Measurements from ENCODE around the gene CREB3L2.

CREB3L2 gene

DNA sequence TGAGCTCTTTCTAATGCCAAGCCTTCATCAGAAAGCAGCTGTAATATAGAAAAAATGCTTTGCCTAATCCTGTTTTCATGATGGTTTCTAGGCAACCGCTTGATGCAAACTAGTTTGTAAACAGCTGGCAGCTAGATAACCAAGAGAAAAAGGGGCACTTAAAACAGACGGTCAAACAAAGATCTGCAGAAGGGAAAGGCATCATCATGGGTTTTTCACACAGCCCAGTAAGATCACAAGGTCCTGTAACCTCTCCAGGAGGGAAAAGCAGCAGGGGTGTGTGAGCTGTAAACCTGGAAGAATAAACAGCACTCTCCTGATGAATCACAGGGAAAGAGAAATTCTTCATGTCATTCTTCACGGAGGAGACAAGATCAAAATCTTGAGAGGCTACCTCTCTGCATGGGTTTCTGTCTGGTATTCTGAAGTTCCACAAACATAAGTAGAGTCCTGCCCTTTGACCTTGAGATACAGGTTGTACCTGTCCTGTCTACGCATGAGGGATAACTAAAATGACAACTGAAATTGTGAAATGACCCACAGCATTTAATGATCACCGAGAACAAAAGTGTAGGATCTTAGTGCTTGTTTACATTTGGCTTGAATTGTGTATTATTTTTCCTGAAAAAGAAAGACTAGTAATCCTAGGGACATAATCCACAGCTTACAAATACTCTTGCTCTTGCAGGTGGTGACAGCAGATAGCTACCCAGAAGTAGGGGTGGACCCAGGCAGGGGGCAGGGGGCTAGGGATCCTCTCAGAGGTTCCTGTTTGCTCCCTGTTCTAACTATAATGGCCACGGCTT is 48.0 kb downstream of the CREB3L2 start:
- in situ Hi-C loops (cut with MboI; ENCODE audit: low sequenced_read_pairs): no loop called here

DNA sequence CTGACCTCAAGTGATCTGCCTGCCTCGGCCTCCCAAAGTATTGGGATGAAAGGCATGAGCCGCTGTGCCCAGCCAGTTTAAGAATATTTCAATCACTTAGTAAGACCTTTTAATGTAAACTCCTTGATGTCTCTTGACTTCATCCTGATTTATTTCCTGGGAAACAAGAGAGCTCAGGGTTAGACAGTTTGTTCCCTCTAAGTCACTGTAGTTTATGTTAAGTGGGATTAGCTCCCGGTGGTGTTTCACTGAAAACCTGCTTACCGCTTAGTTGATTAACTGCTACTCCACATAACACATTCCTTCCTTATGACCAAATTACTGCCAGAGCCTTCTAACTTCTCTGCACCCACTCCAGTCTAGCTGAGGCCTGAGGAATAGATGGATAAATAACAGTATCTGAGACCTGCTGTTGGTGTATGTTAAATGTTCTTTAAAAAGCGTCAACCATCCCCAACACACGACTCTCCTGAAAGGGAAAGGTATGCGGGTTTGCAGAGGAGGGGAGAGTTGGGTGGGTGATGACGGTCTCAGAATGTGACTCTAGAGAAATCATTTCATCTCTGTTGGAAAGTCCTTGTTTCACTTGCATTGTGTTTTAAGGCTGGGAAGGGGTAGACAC is 48.7 kb downstream of the CREB3L2 start:
- in situ Hi-C loops (cut with MboI; ENCODE audit: low sequenced_read_pairs): no loop called here

DNA sequence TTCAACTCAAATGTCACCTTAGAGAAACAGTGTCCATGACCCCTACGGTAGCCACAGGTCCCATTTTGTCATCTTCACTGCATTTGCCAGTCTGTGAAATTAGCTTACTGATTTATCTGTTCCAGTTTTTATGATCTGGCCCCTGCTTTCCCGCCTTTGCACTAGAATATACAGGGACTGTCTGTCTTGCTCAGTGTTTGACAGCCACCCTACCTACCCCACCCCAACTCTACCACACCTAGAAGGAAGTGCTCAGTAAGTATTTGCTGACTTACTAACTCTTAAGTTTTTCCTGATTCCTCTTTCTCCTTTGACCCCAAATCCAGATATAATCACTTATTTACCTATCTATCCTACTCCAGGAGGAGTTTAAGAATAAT is 49.5 kb downstream of the CREB3L2 start:
- in situ Hi-C loops (cut with MboI; ENCODE audit: low sequenced_read_pairs): no loop called here

DNA sequence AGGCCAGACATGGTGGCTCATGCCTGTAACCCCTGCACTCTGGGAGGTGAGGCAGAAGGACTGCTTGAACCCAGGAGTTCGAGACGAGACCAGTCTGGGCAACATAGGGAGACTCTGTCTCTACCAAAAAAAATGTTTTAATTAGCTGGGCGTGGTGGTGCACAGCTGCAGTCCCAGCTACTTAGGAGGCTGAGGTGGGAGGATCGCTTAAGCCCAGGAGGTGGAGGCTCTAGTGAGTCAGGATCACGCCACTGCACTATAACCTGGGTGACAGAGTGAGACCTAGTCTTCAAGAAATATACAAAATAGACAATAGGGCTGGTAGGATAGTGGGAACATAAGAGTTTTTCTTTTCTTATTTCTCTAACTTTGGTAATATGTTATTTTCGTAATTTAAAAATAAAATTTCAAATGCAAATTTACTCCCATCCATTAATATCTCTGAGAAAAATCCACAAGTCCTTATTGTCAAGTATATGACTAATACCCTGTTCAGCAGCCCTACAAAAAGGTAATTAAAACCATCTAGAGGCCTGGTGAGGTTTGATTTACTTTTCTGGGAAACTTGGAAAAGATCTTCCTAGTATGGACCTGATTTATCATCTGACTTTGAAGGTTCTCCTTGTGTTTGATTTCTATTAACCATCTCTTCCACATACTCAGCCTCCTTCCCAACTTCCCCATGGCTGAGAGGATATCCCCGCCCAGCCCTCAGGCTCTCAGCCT is 50.0 kb downstream of the CREB3L2 start:
- in situ Hi-C loops (cut with MboI; ENCODE audit: low sequenced_read_pairs): no loop called here

DNA sequence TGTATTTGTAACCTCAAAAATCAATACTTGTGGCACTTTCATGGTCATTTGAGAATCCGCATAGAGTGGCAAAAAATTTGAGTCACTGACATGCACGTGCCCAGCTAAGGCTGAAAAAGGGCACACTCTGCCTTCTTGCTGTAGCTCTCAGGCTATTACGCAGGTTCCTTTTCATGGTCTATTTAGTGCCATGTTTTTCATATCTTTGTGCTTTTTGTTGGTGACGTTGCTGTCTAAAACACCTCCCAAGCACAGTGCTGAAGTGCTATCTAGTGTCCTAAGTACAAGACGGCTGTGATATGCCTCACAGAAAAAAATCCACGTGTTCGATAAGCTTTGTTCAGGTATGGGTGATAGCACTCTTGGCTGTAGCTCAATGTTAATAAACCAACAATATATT is 50.9 kb downstream of the CREB3L2 start:
- in situ Hi-C loops (cut with MboI; ENCODE audit: low sequenced_read_pairs): no loop called here

DNA sequence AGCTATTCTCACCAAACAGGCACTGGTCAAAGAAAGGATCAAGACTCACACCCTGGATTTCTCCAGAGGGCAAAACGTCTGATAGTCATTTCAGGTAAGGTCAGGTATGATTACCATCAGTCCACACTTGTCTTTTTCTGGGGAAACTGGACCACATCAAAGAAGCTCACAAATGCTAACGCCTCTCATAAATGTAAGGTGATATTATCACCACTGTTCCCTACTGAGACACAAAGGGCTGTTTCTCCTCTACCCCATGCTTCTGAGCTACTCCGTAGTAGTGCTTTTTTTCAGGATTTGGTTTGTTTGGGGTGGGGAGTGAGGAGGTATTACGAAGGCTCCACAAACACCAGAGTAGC is 51.6 kb downstream of the CREB3L2 start:
- in situ Hi-C loops (cut with MboI; ENCODE audit: low sequenced_read_pairs): no loop called here

DNA sequence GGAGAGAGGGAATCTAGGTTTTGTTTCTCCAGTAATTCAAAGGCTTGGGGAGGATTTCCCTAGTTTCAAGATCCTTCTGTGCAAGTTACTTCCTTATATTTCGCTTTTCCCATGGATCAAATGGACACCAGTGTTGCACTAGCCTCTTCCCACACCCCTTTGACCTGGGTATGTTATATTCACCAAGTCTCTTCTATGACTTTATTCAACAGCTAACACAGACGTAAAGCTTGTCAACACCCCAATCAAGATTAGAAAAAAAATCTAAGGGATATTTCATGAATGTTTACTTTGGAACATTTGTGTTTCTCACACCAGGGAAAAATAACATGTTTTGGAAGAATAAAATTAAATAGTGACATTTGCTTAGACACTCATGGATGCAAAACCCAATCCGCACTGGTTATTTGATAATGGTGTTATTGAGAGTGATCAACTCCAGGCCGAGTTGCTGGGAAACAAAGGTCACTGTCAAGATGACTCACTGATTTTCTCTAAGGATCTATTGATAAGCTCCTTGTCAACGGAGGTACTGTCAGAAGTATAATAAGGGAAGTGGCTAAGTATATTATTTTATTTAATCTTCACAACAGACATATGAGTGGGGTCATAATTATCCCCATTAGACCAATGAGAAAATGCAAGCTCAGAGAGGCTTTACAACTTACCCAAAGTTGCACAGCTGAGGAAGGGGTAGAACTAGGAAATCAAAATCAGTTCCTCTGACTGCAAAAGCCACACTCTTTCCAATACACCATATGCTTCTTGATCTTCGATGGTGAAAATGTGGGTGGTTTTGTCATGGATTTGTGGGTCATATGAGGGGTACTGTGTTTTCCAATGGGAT is 52.2 kb downstream of the CREB3L2 start:
- in situ Hi-C loops (cut with MboI; ENCODE audit: low sequenced_read_pairs): no loop called here

DNA sequence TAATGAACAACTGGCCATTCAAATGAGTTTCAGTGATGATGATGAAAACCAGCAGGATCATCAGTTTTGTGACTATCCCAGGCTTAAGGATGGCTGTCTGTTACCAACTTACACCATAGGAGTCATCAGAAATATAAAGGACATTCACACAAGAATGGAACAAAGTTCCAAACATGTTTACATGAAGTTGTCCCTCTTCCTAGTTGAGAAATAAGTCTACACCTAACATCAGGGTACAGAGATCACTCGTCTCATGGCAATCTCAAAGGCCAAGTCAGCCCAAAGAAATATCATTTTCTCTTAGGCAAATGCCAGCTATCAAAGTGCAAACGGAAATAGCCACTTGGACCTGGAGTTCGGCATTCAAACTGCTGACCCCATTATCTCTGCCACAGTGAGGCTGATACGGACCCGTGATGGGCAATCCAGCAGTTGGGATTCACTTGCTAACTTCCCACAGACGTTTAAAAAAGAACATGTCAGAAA is 53.0 kb downstream of the CREB3L2 start:
- in situ Hi-C loops (cut with MboI; ENCODE audit: low sequenced_read_pairs): no loop called here

DNA sequence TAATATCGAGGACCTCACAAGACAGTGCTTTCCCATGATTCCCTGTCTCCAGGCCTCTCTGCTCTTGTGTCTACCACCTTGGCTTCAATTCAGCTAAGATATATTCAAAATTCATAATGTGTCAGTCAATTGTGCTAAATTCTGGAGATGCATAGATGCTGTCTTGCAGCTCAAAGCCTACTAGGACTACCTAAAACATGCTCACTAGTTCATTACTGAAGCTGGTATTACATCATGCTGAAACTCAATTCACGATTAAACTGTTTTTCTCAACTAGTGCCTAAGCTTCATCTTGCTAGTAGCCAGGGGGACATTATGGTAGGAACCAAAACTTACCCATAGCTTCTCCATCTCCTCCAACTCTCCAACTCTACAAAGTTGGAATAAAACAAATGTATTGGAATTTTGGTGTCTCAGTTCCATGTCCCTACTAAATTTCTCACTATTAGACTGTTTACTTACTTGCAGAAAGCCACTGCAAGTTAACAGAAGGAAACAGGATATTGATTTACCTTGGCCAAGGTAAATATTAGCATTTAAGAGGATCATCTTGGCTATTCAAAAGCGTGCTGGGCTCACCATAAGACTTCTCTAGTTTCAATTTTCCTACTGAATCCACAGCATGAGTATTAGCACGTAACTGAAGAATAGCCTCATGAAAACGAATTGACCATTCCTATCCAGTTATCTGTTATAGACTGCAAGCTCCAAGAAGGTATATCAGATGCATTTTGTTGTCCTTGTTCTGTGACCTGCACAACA is 53.6 kb downstream of the CREB3L2 start:
- in situ Hi-C loops (cut with MboI; ENCODE audit: low sequenced_read_pairs): no loop called here

DNA sequence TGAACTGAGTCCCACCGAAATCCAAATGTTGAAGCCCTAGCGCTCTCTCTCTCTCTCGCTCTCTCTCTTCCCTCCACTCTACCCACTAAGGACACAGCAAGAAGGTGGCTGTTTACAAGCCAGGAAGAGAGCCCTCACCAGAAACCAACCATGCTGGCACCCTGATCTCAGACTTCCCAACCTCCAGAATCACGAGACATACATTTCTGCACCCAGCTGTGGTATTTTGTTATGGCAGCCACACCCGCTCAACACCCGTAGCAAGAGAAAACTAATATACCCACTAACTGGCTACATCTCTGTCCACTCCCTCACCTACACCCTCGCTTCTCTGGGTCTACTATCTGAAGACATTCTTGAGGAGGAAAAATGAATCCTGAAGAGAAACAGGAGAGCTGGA is 54.8 kb downstream of the CREB3L2 start:
- in situ Hi-C loops (cut with MboI; ENCODE audit: low sequenced_read_pairs): no loop called here

DNA sequence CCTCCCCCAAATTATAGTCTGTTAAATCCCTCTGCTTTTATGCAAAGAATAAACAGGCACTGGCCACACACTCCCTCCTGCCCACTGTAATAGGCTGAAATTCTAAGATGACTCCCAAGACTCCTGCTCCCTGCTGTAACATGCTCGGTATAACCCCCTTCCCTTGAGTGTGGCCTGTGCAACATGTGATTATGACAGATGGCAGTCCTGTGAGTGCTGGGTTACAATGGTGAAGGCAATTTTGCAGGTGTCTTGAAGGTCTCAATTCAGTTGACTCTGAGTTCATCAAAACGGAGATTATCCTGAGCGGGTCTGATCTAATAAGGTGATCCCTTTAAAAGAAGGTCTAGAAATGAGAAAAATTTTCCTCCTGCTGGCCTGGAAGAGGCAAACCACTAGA is 55.9 kb downstream of the CREB3L2 start:
- in situ Hi-C loops (cut with MboI; ENCODE audit: low sequenced_read_pairs): no loop called here

DNA sequence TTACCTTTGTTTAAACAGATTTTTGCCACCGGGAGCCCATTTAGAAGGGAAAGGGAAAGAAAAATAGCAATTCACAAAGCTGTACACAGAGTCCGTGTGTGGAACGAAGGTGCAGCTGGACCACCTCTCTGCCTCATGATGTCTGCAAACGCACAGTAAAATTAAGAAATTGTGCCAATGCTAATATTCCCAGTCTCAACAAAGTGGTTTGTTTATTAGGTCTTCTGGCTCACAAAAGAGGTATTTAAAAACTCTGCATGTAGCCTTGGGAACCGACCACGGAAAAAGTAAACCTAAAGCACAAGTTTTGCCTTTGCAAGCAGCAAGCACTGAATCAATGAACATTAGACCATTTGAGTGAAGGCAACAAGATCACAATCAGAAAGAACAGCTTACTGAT is 57.7 kb downstream of the CREB3L2 start:
- in situ Hi-C loops (cut with MboI; ENCODE audit: low sequenced_read_pairs): no loop called here

DNA sequence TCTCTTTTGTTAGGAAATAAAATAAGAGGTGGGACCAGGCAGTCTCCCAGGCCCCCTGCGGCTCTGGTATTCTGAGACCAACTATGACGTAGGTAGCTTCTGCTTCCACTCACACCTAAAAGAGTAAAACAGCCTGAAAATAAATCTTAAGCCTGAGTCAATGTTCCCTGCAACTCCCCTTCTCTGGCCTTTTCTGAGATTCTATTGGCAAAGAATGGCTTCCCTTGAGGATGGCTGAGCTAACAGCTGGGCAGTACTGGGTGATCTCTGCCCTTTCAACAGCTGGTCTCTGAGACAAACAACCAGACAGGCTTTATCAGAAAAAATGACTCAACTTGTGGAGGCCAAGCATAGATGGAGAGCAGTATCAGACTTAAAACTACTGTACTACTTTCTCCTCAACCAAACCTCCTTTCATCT is 58.7 kb downstream of the CREB3L2 start:
- in situ Hi-C loops (cut with MboI; ENCODE audit: low sequenced_read_pairs): no loop called here

DNA sequence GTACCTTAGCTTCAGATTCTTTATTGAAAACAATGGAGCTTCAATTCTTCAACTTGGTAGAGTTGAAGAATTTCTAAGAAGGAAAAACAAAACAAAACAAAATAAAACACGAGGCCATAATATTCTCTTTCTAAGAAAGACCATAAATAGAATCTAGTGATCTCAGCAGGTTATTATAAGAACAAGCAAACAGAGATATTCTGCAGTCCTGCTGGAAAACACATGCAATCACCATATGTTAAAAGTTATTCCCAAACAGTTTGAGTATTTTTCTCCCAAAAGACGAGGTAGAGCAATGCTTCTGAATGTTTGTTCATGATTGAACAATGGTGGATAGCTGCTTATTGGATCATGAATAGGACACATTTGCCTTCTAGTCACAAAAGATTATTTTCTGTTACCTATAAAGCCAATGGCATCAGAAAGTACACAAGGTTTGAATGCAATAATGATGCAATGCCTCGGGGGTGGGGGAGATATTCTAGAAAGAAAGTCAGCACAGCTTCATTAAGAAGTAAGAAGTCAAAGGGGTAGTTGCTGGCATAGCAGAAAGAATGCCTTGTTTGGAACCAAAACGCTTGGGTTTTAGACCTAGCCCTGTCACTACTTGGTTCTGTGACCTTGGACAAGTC is 59.3 kb downstream of the CREB3L2 start:
- in situ Hi-C loops (cut with MboI; ENCODE audit: low sequenced_read_pairs): no loop called here

DNA sequence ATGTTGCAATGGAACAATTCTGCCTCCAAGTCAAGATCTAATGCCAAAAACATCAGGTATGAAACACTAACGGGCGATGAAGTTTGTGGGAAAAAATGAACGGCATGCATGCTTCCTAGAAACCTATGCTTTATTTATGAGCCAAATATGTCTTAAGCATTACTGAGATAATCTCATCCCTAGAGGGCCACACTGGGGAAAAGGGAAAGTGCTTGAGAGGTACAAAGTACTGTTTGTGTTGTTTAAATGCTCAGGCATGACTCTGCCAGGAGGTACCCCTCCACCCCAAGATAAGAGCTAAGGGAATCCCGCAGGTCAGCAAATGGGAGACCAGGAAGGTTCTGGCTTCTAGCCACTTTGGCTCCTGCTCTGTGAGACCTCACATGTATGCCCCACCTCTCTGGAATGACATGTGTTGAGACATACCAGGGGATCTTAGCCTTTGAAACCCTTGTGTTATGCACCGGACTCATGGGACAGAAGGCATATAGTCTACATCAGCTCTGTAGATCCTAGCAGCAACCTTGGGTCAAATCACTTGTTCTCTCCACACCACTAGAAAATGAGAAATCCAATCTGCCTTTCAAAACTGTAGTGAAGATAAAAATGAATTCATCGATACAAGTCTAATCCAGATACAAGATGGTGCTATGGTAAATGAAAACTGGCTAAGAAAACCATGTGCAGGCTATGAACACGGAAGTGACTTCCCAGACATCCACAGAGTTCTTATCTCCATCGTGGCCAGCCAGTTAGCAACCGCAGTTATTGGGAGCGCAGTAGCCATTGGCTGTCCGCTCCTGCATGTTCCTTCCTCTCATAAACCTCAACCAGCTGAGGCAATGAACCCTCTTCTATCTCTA is 61.0 kb downstream of the CREB3L2 start:
- in situ Hi-C loops (cut with MboI; ENCODE audit: low sequenced_read_pairs): no loop called here

DNA sequence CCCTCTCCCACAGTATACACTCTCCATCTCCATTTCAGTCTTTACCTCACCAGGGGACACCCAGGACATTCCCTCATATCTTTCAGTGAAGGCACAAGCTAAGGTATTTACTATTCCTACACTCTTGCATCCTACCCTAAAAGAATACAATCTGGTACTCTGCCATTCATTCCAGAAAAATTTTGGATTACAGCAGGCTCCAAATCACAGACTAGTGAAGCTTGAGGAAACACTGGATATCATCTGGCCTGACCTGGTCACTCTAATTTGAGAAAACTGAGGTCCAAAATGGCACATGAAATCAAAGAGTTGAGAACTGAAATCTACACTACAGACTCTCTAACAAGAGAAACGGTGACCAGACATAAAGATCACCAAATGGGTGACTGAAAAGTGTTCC is 61.7 kb downstream of the CREB3L2 start:
- in situ Hi-C loops (cut with MboI; ENCODE audit: low sequenced_read_pairs): no loop called here

DNA sequence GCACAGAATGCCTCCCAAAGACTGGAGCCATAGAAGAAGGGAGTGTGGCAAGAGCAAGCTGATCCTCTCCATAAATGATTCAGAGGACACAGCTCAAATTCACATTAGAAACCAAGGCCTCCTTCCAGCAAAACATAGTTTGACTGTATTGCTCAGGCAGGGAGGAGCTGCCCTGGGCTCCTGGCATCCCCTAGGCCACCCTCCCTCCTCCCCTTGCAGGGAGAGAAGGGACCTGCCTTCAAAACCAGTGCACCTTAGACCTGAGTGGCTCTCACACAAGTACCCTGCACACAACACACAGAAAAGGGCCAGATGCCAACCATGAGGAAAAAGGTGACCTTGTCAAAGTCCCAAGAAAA is 64.7 kb downstream of the CREB3L2 start:
- in situ Hi-C loops (cut with MboI; ENCODE audit: low sequenced_read_pairs): no loop called here

DNA sequence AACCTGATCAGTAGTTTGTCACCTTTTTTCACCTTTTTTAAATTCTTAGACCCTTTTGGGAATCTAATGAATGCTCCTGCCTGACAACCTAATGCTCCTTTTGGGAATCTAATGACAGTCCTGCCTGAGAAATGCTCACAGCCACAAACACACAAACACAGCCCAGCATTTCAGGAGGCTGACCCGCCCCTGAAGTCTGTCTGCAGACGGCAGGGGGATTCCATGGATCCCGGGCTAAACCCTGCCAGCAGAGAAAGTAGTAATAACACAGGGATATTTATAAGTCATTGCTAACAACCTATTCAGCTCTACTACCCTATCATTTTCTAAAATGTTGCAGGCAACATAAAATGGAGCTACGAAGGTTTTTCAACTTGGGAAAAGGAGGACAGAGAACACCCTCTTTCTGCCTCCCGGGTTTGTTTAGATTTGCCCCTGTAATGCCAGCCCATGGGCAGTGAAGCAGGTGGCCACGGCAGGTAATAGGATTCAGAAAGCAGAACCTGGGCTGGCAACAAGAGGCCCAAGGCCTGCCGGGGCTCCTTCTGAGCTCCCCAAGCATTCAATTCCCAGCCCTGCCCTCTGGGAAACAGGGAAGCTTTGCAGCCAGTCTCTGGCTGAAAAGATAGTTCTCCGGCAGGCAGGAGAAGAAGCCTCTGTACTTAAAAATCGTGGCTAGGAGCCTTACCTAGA is 65.2 kb downstream of the CREB3L2 start:
- in situ Hi-C loops (cut with MboI; ENCODE audit: low sequenced_read_pairs): no loop called here
